Type B pancreatic cell (in vitro differentiated cells): ENCODE results near the gene CXCL9. TPM values are rescaled to one million over a fixed set of nuclear protein-coding genes. Genes with fewer than 3 reads are reported as not detected.

Experiments
- DNase-seq: peaks from one replicate; pipeline ENCODE4 v3.0.0; 2021; ENCODE audit warnings: mixed read lengths; ENCODE audit not compliant: unreplicated experiment; ENCODE audit errors: extremely low spot score
- H3K27ac Mint-ChIP-seq: 2 replicates; pipeline ENCODE4 v1.8.0; 2021; ENCODE audit warnings: mild to moderate bottlenecking, mixed read lengths
- H3K27me3 Mint-ChIP-seq: 2 replicates; pipeline ENCODE4 v1.8.0; 2021; ENCODE audit warnings: mixed read lengths
- H3K36me3 Mint-ChIP-seq: 2 replicates; pipeline ENCODE4 v1.8.0; 2021; ENCODE audit warnings: mixed read lengths
- H3K4me1 Mint-ChIP-seq: one replicate; pipeline ENCODE4 v1.8.0; 2021; ENCODE audit warnings: mixed read lengths; ENCODE audit not compliant: unreplicated experiment
- H3K4me3 Mint-ChIP-seq: 2 replicates; pipeline ENCODE4 v1.8.0; 2021; ENCODE audit warnings: mild to moderate bottlenecking, mixed read lengths
- H3K9me3 Mint-ChIP-seq: 2 replicates; pipeline ENCODE4 v1.8.0; 2021; ENCODE audit warnings: mixed read lengths
- CTCF ChIP-seq: fragments of 200-600 bp; sonication (generic); conservative IDR thresholded peaks from 2 replicates; pipeline ENCODE4 v1.5.0; 2021; ENCODE audit warnings: antibody characterized with exemption, mild to moderate bottlenecking
- total RNA-seq: library from RNA; stranded (reverse); gene quantifications from 2 replicates; pipeline ENCODE4 v1.2.1, GENCODE V29; 2021; ENCODE audit warnings: low replicate concordance

The CXCL9 gene
- total RNA-seq, 1 donor from 2014 or later, result not detected

DNA sequence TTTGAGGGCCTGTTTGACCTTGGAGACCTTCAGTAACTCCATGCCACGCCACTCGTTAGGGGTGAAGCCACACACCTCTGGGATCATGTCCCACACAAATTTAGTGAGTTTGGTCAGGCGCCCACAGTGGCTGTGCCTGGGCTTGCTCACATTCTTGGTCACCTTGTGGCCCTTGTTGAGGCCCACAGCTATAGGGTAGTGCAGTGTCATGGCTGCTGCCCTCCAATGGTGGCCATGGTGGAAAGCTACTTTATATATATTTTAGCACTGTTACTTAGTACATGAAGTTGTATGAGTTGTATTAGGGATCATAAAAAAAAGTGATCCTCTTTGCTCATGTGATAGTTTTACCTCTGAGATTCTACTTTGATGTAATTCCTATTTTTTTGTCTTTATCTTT is 29.5 kb upstream of the CXCL9 start:
- H3K36me3 Mint-ChIP-seq, result no peaks in the 10 kb centered on the region
- H3K27me3 Mint-ChIP-seq, result peaks cover 4% of the 10 kb centered on the region
- no peak overlapping the region for H3K27ac Mint-ChIP-seq
- TF ChIP-seq CTCF, result no peak
- H3K4me1 Mint-ChIP-seq, result no peaks in the 10 kb centered on the region
- no peaks in the 10 kb centered on the region for H3K9me3 Mint-ChIP-seq
- DNase-seq, result no peak
- H3K4me3 Mint-ChIP-seq, result no peak overlapping the region

DNA sequence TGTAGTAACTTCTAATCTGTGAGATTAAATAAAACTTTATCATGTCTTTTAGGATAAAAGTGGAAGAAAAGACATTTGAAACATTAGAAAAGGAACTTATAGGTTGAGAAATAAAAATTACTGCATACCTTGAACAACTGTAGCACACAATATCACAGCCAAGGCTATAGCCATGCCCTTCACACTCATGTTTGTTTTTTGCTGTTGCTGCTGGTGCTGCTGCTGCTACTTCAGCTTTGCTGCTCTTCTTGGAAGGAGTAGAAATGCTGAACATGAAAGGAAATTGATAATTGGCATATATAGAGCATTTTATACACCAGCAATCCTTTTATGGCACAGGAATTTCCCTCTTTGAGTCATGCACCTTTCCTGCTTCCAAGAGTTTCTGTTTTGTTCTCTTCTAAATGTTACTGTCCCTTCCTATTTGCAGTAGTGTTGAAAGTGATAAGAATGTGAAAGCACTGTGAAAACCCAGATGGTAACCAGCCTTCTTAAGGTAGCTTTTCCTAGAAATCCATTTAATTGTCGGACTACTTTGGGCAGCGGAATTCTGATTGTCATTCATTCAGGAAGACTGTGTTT is 28.6 kb upstream of the CXCL9 start, which contains the start of gene CXCL11:
Gene CXCL11 (minus strand): TSS at position 272 of the 582 bp plus-strand sequence. CDS start 83 bp downstream, at position 189.
- no peak for TF ChIP-seq CTCF
- no peaks in the 10 kb centered on the region for H3K9me3 Mint-ChIP-seq
- no peak within 1 kb of the TSS for H3K27ac Mint-ChIP-seq
- DNase-seq, result no peak
- no peaks in the 10 kb centered on the region for H3K4me1 Mint-ChIP-seq
- no peak within 1 kb of the TSS for H3K4me3 Mint-ChIP-seq
- no peaks in the 10 kb centered on the region for H3K36me3 Mint-ChIP-seq
- peaks cover 4% of the 10 kb centered on the region for H3K27me3 Mint-ChIP-seq

- H3K27me3 Mint-ChIP-seq, result peaks cover 9% of the 10 kb centered on the region
- no peaks in the 10 kb centered on the region for H3K4me1 Mint-ChIP-seq
- H3K27ac Mint-ChIP-seq, result no peak overlapping the region
- no peak overlapping the region for H3K4me3 Mint-ChIP-seq
- TF ChIP-seq CTCF, result no peak
- DNase-seq, result no peak
- no peaks in the 10 kb centered on the region for H3K9me3 Mint-ChIP-seq
- H3K36me3 Mint-ChIP-seq, result no peaks in the 10 kb centered on the region
Observed at GRCh38 chr4:76035141-76035540, 27.8 kb upstream of the CXCL9 start.

DNA sequence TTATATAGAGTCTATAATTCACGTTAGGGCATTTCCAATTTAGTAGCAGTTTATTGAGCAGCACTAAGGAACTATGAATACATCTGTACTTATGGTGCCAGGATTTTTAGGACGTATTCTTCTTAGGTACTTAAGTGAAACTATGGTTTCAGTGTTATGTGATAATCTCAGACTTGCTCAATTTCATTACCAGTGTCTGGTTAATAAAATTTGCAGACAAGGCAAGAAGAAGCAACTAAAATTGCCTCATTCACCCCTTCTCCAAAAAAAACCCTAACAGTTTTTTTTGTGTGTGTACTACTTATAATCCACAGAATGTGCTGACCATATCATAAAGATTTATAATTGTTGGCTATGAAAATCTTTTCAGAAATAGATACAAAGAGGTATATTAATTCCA is 22.0 kb upstream of the CXCL9 start:
- no peak for DNase-seq
- Mint-ChIP-seq H3K4me3 (no peak overlapping the region), H3K9me3 (no peaks in the 10 kb centered on the region), H3K27me3 (peaks cover 20% of the 10 kb centered on the region), H3K36me3 (no peaks in the 10 kb centered on the region), H3K27ac (no peak overlapping the region), H3K4me1 (peaks cover 3% of the 10 kb centered on the region)
- no peak for TF ChIP-seq CTCF

GRCh38 chr4:76028350-76028765 is 21.0 kb upstream of the CXCL9 start:
- Mint-ChIP-seq H3K4me3 (peak overlapping the region; percentile 7), H3K4me1 (peaks cover 3% of the 10 kb centered on the region), H3K36me3 (no peaks in the 10 kb centered on the region), H3K27me3 (peaks cover 21% of the 10 kb centered on the region), H3K9me3 (no peaks in the 10 kb centered on the region), H3K27ac (no peak overlapping the region)
- DNase-seq, result no peak
- no peak for TF ChIP-seq CTCF

DNA sequence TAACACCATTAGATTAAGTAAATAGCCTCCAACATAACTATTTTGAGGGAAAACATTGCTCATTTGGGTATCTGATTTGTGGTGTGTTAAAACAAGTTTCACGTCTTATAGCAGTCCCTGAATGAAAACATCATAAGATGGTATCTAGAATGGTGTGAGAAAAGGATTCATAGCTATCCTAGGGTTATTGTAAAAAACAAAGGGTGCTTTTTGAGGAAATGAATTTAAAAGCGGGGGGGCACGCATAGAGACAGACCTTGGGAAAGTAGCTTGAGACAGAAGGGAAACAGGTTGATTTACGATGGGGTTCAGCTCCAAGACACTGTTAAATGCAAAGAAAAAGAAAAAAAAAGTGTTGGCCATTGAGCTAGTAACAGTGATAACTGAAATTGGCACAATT is 16.8 kb upstream of the CXCL9 start:
- DNase-seq, result no peak
- no peak overlapping the region for H3K27ac Mint-ChIP-seq
- H3K9me3 Mint-ChIP-seq, result no peaks in the 10 kb centered on the region
- no peak overlapping the region for H3K4me3 Mint-ChIP-seq
- TF ChIP-seq CTCF, result no peak
- peaks cover 3% of the 10 kb centered on the region for H3K4me1 Mint-ChIP-seq
- no peaks in the 10 kb centered on the region for H3K36me3 Mint-ChIP-seq
- H3K27me3 Mint-ChIP-seq, result peaks cover 14% of the 10 kb centered on the region
